Muscle of leg (tissue), 11 donors: ENCODE measurements around the gene MPHOSPH9. TPM values are rescaled to one million over a fixed set of nuclear protein-coding genes. Genes with fewer than 3 reads are reported as not detected.

Experiments used
- DNase-seq: peaks from one replicate; pipeline ENCODE4 v3.0.0; 2013
- H3K27ac ChIP-seq: one replicate; pipeline ENCODE4 v1.5.1; 2013; ENCODE audit warnings: mild to moderate bottlenecking, low read length, control low read depth
- H3K27me3 ChIP-seq: one replicate; pipeline ENCODE4 v1.6.1; 2013; ENCODE audit warnings: low read length; ENCODE audit not compliant: control insufficient read depth, insufficient read depth
- H3K36me3 ChIP-seq: one replicate; pipeline ENCODE4 v1.6.1; 2013; ENCODE audit warnings: low read length; ENCODE audit not compliant: control insufficient read depth, insufficient read depth
- H3K4me1 ChIP-seq: one replicate; pipeline ENCODE4 v1.6.1; 2013; ENCODE audit warnings: low read length; ENCODE audit not compliant: control insufficient read depth, insufficient read depth
- H3K4me3 ChIP-seq: one replicate; pipeline ENCODE4 v1.5.1; 2013; ENCODE audit warnings: low read length, control low read depth
- H3K9me3 ChIP-seq: replicated peaks from 2 replicates; pipeline ENCODE4 v1.6.1; 2013; ENCODE audit warnings: low read depth, low read length; ENCODE audit not compliant: control insufficient read depth
- WGBS: methylation state at CpG from one replicate; pipeline ENCODE4 v1.1.5; 2013; ENCODE audit warnings: missing lambda C conversion rate; ENCODE audit not compliant: insufficient coverage; 5-methylcytosine and 5-hydroxymethylcytosine counted together
- polyA plus RNA-seq, 8 donors: library from polyadenylated mRNA; unstranded; fragments of 120-200 nt; gene quantifications; one replicate each; pipeline versions ENCODE4 v1.2.1 to v1.2.3, GENCODE V29; 2013; ENCODE audit warnings: inconsistent platforms in 1 of 8, low replicate concordance in 1 of 8; ENCODE audit not compliant: insufficient read length in 8 of 8, insufficient read depth in 1 of 8
- total RNA-seq: library from RNA; stranded (reverse); fragments of 120-200 nt; gene quantifications from one replicate; pipeline ENCODE4 v1.2.4, GENCODE V29; 2013

The MPHOSPH9 gene
- total and polyA plus RNA-seq, 9 donors, result 14.6 to 37.5 (median 18.5) TPM

GRCh38 chr12:123268850-123269249 lies 35.9 kb upstream of the MPHOSPH9 start:
- WGBS, result 66% methylated on average over 11 of the region's 13 CpGs
- peak overlapping the region; percentile 79 for H3K4me3 ChIP-seq
- H3K36me3 ChIP-seq, result peaks cover 34% of the 10 kb centered on the region
- H3K9me3 ChIP-seq, result no peaks in the 10 kb centered on the region
- peak overlapping the region; percentile 93 for H3K27ac ChIP-seq
- DNase-seq, result peak; percentile 27
- no peaks in the 10 kb centered on the region for H3K27me3 ChIP-seq
- H3K4me1 ChIP-seq, result peaks cover 57% of the 10 kb centered on the region

GRCh38 chr12:123267991-123268843 lies 35.3 kb upstream of the MPHOSPH9 start:
- Histone ChIP-seq H3K9me3 (no peaks in the 10 kb centered on the region), H3K4me3 (peak overlapping the region; percentile 24), H3K27me3 (no peaks in the 10 kb centered on the region), H3K36me3 (peaks cover 40% of the 10 kb centered on the region), H3K4me1 (peaks cover 57% of the 10 kb centered on the region), H3K27ac (peak overlapping the region; percentile 93)
- peak; percentile 90 for DNase-seq
- 33% methylated on average over 21 of the region's 36 CpGs for WGBS

GRCh38 chr12:123267335-123267920 lies 34.5 kb upstream of the MPHOSPH9 start:
- Histone ChIP-seq H3K4me1 (peaks cover 53% of the 10 kb centered on the region), H3K27me3 (no peaks in the 10 kb centered on the region), H3K36me3 (peaks cover 46% of the 10 kb centered on the region), H3K27ac (peak overlapping the region; percentile 93), H3K4me3 (peak overlapping the region; percentile 24), H3K9me3 (no peaks in the 10 kb centered on the region)
- WGBS, result 91% methylated on average over 3 of the region's 7 CpGs
- no peak for DNase-seq

- Histone ChIP-seq H3K27ac (peak overlapping the region; percentile 93), H3K4me3 (no peak overlapping the region), H3K4me1 (peaks cover 48% of the 10 kb centered on the region), H3K27me3 (no peaks in the 10 kb centered on the region), H3K9me3 (no peaks in the 10 kb centered on the region), H3K36me3 (peaks cover 53% of the 10 kb centered on the region)
- no peak for DNase-seq
- WGBS, result 83% methylated on average over 13 of the region's 19 CpGs
Observed at GRCh38 chr12:123266679-123267277, 33.8 kb upstream of the MPHOSPH9 start.

GRCh38 chr12:123265851-123266678 lies 33.1 kb upstream of the MPHOSPH9 start:
- 84% methylated on average over 29 of the region's 35 CpGs for WGBS
- no peak overlapping the region for H3K27ac ChIP-seq
- no peaks in the 10 kb centered on the region for H3K9me3 ChIP-seq
- no peaks in the 10 kb centered on the region for H3K27me3 ChIP-seq
- H3K36me3 ChIP-seq, result peaks cover 58% of the 10 kb centered on the region
- peaks cover 48% of the 10 kb centered on the region for H3K4me1 ChIP-seq
- DNase-seq, result no peak
- no peak overlapping the region for H3K4me3 ChIP-seq

- 48% methylated on average over 7 of the region's 7 CpGs for WGBS
- peaks cover 66% of the 10 kb centered on the region for H3K36me3 ChIP-seq
- H3K27ac ChIP-seq, result no peak overlapping the region
- no peak for DNase-seq
- no peak overlapping the region for H3K4me3 ChIP-seq
- H3K9me3 ChIP-seq, result no peaks in the 10 kb centered on the region
- H3K4me1 ChIP-seq, result peaks cover 39% of the 10 kb centered on the region
- no peaks in the 10 kb centered on the region for H3K27me3 ChIP-seq
Observed at GRCh38 chr12:123264642-123265041, 31.7 kb upstream of the MPHOSPH9 start.

GRCh38 chr12:123263196-123263817 lies 30.4 kb upstream of the MPHOSPH9 start:
- no peak for DNase-seq
- no peaks in the 10 kb centered on the region for H3K9me3 ChIP-seq
- H3K4me3 ChIP-seq, result no peak overlapping the region
- H3K4me1 ChIP-seq, result peaks cover 27% of the 10 kb centered on the region
- peaks cover 78% of the 10 kb centered on the region for H3K36me3 ChIP-seq
- H3K27me3 ChIP-seq, result no peaks in the 10 kb centered on the region
- H3K27ac ChIP-seq, result no peak overlapping the region
- 88% methylated on average over 7 of the region's 8 CpGs for WGBS

GRCh38 chr12:123261196-123261595 lies 28.3 kb upstream of the MPHOSPH9 start:
- no peaks in the 10 kb centered on the region for H3K27me3 ChIP-seq
- peaks cover 6% of the 10 kb centered on the region for H3K4me1 ChIP-seq
- no peaks in the 10 kb centered on the region for H3K9me3 ChIP-seq
- no peak overlapping the region for H3K27ac ChIP-seq
- H3K36me3 ChIP-seq, result peaks cover 79% of the 10 kb centered on the region
- no peak for DNase-seq
- no peak overlapping the region for H3K4me3 ChIP-seq
- WGBS, result no CpG with 5 or more reads among the region's 4 CpGs

- H3K9me3 ChIP-seq, result no peaks in the 10 kb centered on the region
- H3K4me3 ChIP-seq, result no peak overlapping the region
- no peak for DNase-seq
- H3K27me3 ChIP-seq, result no peaks in the 10 kb centered on the region
- H3K27ac ChIP-seq, result no peak overlapping the region
- no peaks in the 10 kb centered on the region for H3K4me1 ChIP-seq
- 67% methylated on average over 7 of the region's 9 CpGs for WGBS
- H3K36me3 ChIP-seq, result peaks cover 70% of the 10 kb centered on the region
Observed at GRCh38 chr12:123260081-123260480, 27.1 kb upstream of the MPHOSPH9 start.
